SK-N-SH (cell line): Measurements from ENCODE around the gene FOXI1. TPM values are rescaled to one million over a fixed set of nuclear protein-coding genes. Genes with fewer than 3 reads are reported as not detected.

Source experiments
- CTCF ChIA-PET: fragments of 300-600, 350-600 bp; formaldehyde crosslinking; extraction: SDS; loops from one replicate; lab custom pipeline; 2021; lab: Yijun Ruan, JAX
- POLR2A ChIA-PET: fragments of 350-600 bp; sonication (Branson Sonifier 250); formaldehyde crosslinking; extraction: SDS; loops from one replicate; lab custom pipeline; 2020; ENCODE audit warnings: antibody characterized with exemption, inconsistent platforms; lab: Yijun Ruan, JAX
- DNase-seq: peaks from one replicate; pipeline ENCODE4 v3.0.0; 2012
- H2AFZ ChIP-seq: fragments of 200-600 bp; sonication (generic); 2 replicates; pipeline ENCODE4 v1.8.1; 2016; ENCODE audit warnings: antibody characterized with exemption, mild to moderate bottlenecking, low read depth
- H3F3A ChIP-seq: fragments of 200-600 bp; sonication (generic); replicated peaks from 2 replicates; pipeline ENCODE3; 2016; ENCODE audit warnings: antibody characterized with exemption, mild to moderate bottlenecking; ENCODE audit not compliant: insufficient read depth
- H3K27ac ChIP-seq, 2 experiments: fragments of 200-500 bp in 1 of 2; fragments of 200-600 bp in 1 of 2; sonication (Bioruptor generic) in 1 of 2; sonication (generic), shearing (Covaris generic) in 1 of 2; 2 replicates each; pipeline versions ENCODE4 v1.5.1 to v1.6.1; 2014 to 2016; ENCODE audit warnings: low read depth in 2 of 2, inconsistent platforms in 1 of 2, low read length in 1 of 2, mild to moderate bottlenecking in 1 of 2, mixed read lengths in 1 of 2
- H3K27me3 ChIP-seq: fragments of 200-600 bp; sonication (generic), shearing (Covaris generic); 2 replicates; pipeline ENCODE4 v1.6.1; 2016; ENCODE audit warnings: mixed run types; ENCODE audit not compliant: insufficient read depth
- H3K36me3 ChIP-seq, 2 experiments: fragments of 200-500 bp in 1 of 2; fragments of 200-600 bp in 1 of 2; sonication (Bioruptor generic) in 1 of 2; sonication (generic) in 1 of 2; replicated peaks in 1 of 2; 2 replicates each; pipeline versions ENCODE3 to v1.5.1; 2014 to 2016; ENCODE audit warnings: low read length in 1 of 2, mild to moderate bottlenecking in 1 of 2; ENCODE audit not compliant: insufficient read depth in 2 of 2, control insufficient read depth in 1 of 2
- H3K4me1 ChIP-seq, 2 experiments: fragments of 200-500 bp in 1 of 2; fragments of 200-600 bp in 1 of 2; sonication (Bioruptor generic) in 1 of 2; sonication (generic), shearing (Covaris generic) in 1 of 2; 2 replicates each; pipeline versions ENCODE4 v1.5.1 to v1.6.1; 2014 to 2016; ENCODE audit warnings: low read depth in 1 of 2, low read length in 1 of 2, mixed run types in 1 of 2; ENCODE audit not compliant: insufficient read depth in 2 of 2, control insufficient read depth in 1 of 2
- H3K4me2 ChIP-seq: fragments of 200-600 bp; sonication (generic), shearing (Covaris generic); 2 replicates; pipeline ENCODE4 v1.6.1; 2017; ENCODE audit warnings: mixed run types
- H3K4me3 ChIP-seq, 2 experiments: fragments of 200-500 bp in 1 of 2; fragments of 200-600 bp in 1 of 2; sonication (Bioruptor generic) in 1 of 2; sonication (generic), shearing (Covaris generic) in 1 of 2; 2 replicates each; pipeline versions ENCODE4 v1.5.1 to v1.8.1; 2014 to 2016; ENCODE audit warnings: low read depth in 2 of 2, inconsistent platforms in 1 of 2, low read length in 1 of 2, mild to moderate bottlenecking in 1 of 2, mixed read lengths in 1 of 2, moderate library complexity in 1 of 2
- H3K79me2 ChIP-seq: fragments of 200-600 bp; sonication (generic); 2 replicates; pipeline ENCODE4 v1.8.1; 2017; ENCODE audit warnings: mild to moderate bottlenecking; ENCODE audit not compliant: insufficient read depth
- H3K9ac ChIP-seq: fragments of 200-600 bp; sonication (generic); 2 replicates; pipeline ENCODE4 v1.6.1; 2017; ENCODE audit warnings: mixed run types
- H3K9me2 ChIP-seq: fragments of 200-600 bp; sonication (generic); 2 replicates; pipeline ENCODE4 v1.6.1; 2017; ENCODE audit warnings: mixed run types
- H3K9me3 ChIP-seq: fragments of 200-600 bp; sonication (generic); 2 replicates; pipeline ENCODE4 v1.6.1; 2017; ENCODE audit warnings: mixed run types, mild to moderate bottlenecking, moderate library complexity
- H4K20me1 ChIP-seq: fragments of 200-600 bp; sonication (generic); 2 replicates; pipeline ENCODE4 v1.6.1; 2017; ENCODE audit warnings: mild to moderate bottlenecking, mixed run types; ENCODE audit not compliant: insufficient read depth
- CHD2 ChIP-seq: fragments of 150-350 bp; IDR thresholded peaks from 2 replicates; pipeline ENCODE4 v1.6.1; 2018; ENCODE audit warnings: low read length; ENCODE audit not compliant: partially characterized antibody
- CTCF ChIP-seq: fragments of 200-600 bp; sonication (generic); IDR thresholded peaks from 2 replicates; pipeline ENCODE4 v1.6.1; 2017; ENCODE audit warnings: antibody characterized with exemption, mild to moderate bottlenecking, moderate library complexity
- EP300 ChIP-seq, 2 experiments: IDR thresholded peaks; 2 replicates each; pipeline versions ENCODE4 v1.4.0 to v1.6.1; 2012; ENCODE audit warnings: borderline replicate concordance in 1 of 2, low read depth in 1 of 2, low read length in 1 of 2
- FOSL2 ChIP-seq: IDR thresholded peaks from 2 replicates; pipeline ENCODE4 v1.4.0; 2012; ENCODE audit warnings: low read depth, mild to moderate bottlenecking, moderate library complexity, borderline replicate concordance
- GABPA ChIP-seq: IDR thresholded peaks from 2 replicates; pipeline ENCODE4 v1.4.0; 2012; ENCODE audit warnings: low read depth, mild to moderate bottlenecking
- GATA2 ChIP-seq: sonication (generic); formaldehyde crosslinking; IDR thresholded peaks from 2 replicates; pipeline ENCODE4 v1.5.0; 2020; ENCODE audit warnings: mild to moderate bottlenecking, missing genetic modification reagents
- JUND ChIP-seq: IDR thresholded peaks from 2 replicates; pipeline ENCODE4 v1.4.0; 2012
- MAX ChIP-seq: IDR thresholded peaks from 2 replicates; pipeline ENCODE4 v1.4.0; 2012; ENCODE audit warnings: low read depth
- NFIC ChIP-seq: IDR thresholded peaks from 2 replicates; pipeline ENCODE4 v1.4.0; 2012; ENCODE audit warnings: borderline replicate concordance
- RAD21 ChIP-seq: IDR thresholded peaks from 2 replicates; pipeline ENCODE4 v1.6.1; 2012; ENCODE audit warnings: mild to moderate bottlenecking, low read length
- RCOR1 ChIP-seq: fragments of 150-350 bp; IDR thresholded peaks from 2 replicates; pipeline ENCODE4 v1.6.1; 2017; ENCODE audit warnings: antibody characterized with exemption, low read length
- REST ChIP-seq: IDR thresholded peaks from 2 replicates; pipeline ENCODE4 v1.6.1; 2012; ENCODE audit warnings: mild to moderate bottlenecking, low read depth, low read length, moderate library complexity
- RFX5 ChIP-seq: IDR thresholded peaks from 2 replicates; pipeline ENCODE4 v1.6.1; 2012; ENCODE audit warnings: mild to moderate bottlenecking, improper control_type of control experiment, low read length
- RXRA ChIP-seq: IDR thresholded peaks from 2 replicates; pipeline ENCODE4 v1.4.0; 2012; ENCODE audit warnings: low read depth, mild to moderate bottlenecking, borderline replicate concordance
- SIN3A ChIP-seq: IDR thresholded peaks from 2 replicates; pipeline ENCODE4 v1.6.1; 2012; ENCODE audit warnings: low read depth, mild to moderate bottlenecking, low read length, moderate library complexity, borderline replicate concordance
- USF2 ChIP-seq: fragments of 150-350 bp; IDR thresholded peaks from 2 replicates; pipeline ENCODE4 v1.6.1; 2017; ENCODE audit warnings: antibody characterized with exemption, low read length, low read depth, borderline replicate concordance
- ZBTB33 ChIP-seq: IDR thresholded peaks from 2 replicates; pipeline ENCODE4 v1.4.0; 2012; ENCODE audit warnings: low read depth, borderline replicate concordance
- WGBS: methylation state at CpG from one replicate; pipeline ENCODE4 v1.1.6; 2017; ENCODE audit warnings: low lambda C conversion rate; 5-methylcytosine and 5-hydroxymethylcytosine counted together
- polyA plus RNA-seq, 3 experiments: library from polyadenylated mRNA; depleted of rRNA; stranded (reverse); fragments of >200 nt; gene quantifications; 2 replicates each; pipeline ENCODE4 v1.2.3, GENCODE V29; 2012

FOXI1 gene
- polyA plus RNA-seq, 1 of the 3 experiments (the other 2 are of a cell fraction) = not detected

GRCh38 chr5:170076211-170076610, 29.5 kb upstream of the FOXI1 start:
- Histone ChIP-seq H2AFZ (no peak overlapping the region), H3K27ac (no peak overlapping the region), H3K4me3 (no peak overlapping the region), H3K79me2 (no peaks in the 10 kb centered on the region), H3K9me2 (no peaks in the 10 kb centered on the region), H3K36me3 (no peaks in the 10 kb centered on the region), H3K9ac (no peak overlapping the region), H3K9me3 (no peaks in the 10 kb centered on the region), H3K4me2 (no peak overlapping the region), H3K27me3 (no peaks in the 10 kb centered on the region), H3F3A (no peaks in the 10 kb centered on the region), H4K20me1 (no peaks in the 10 kb centered on the region), H3K4me1 (no peaks in the 10 kb centered on the region)
- DNase-seq = no peak
- ChIA-PET POLR2A (no interaction called here), CTCF (interaction anchor here (0.7 to 1.5 kb wide), 5 partner anchors 13 to 278 kb away, joined by 3 to 4 read pairs (median 3); no protein-coding TSS in a partner anchor)
- TF ChIP-seq FOSL2 (no peak), MAX (no peak), RFX5 (no peak), EP300 (IDR thresholded peaks at IDR 0.05; ENCODE audit: borderline replicate concordance in 1 of 2, low read depth in 1 of 2, low read length in 1 of 2) (no peak), REST (no peak), GABPA (no peak), SIN3A (no peak), CHD2 (no peak), ZBTB33 (no peak), GATA2 (no peak), RAD21 (no peak), RCOR1 (no peak), JUND (no peak), NFIC (no peak), CTCF (no peak), USF2 (no peak), RXRA (no peak)
- WGBS = 100% methylated on average over 1 of the region's 1 CpG
